WERI-Rb-1 (cell line): ENCODE results near the gene SAMD14.
"Not testable (repeated sequence)": the region's sequence is repeated elsewhere in the genome, so short reads cannot be mapped to it uniquely, and the experiment has no call there.

Experiments used
- DNase-seq: peaks from one replicate; pipeline ENCODE4 v3.0.0-alpha.2; 2020
- H3K27ac ChIP-seq: fragments of 250-450 bp; sonication (Bioruptor Pico); 2 replicates; pipeline ENCODE4 v1.5.1; 2020; ENCODE audit warnings: mild to moderate bottlenecking, moderate library complexity
- H3K27me3 ChIP-seq: fragments of 250-450 bp; sonication (Bioruptor Pico); 2 replicates; pipeline ENCODE4 v1.5.1; 2021; ENCODE audit warnings: mild to moderate bottlenecking, low read depth, moderate library complexity; ENCODE audit not compliant: insufficient read depth, severe bottlenecking
- H3K36me3 ChIP-seq: fragments of 250-450 bp; sonication (Bioruptor Pico); 2 replicates; pipeline ENCODE4 v1.5.1; 2020; ENCODE audit warnings: mild to moderate bottlenecking, moderate library complexity
- H3K4me3 ChIP-seq: 2 replicates; pipeline ENCODE4 v1.5.1; 2011; ENCODE audit warnings: low read depth, mild to moderate bottlenecking, control low read depth, low read length
- H3K9me3 ChIP-seq: fragments of 250-450 bp; sonication (Bioruptor Pico); 2 replicates; pipeline ENCODE4 v1.5.1; 2021; ENCODE audit warnings: mild to moderate bottlenecking, moderate library complexity; ENCODE audit not compliant: severe bottlenecking
- CTCF ChIP-seq: IDR thresholded peaks from 2 replicates; pipeline ENCODE4 v1.5.1; 2011; ENCODE audit warnings: low read depth, mild to moderate bottlenecking, control low read depth, inconsistent platforms, low read length

Gene SAMD14

GRCh38 chr17:50063561-50064252 is 66.3 kb downstream of the SAMD14 start:
- DNase-seq: no peak
- no peak overlapping the region for H3K4me3 ChIP-seq
- no peaks in the 10 kb centered on the region for H3K9me3 ChIP-seq
- H3K36me3 ChIP-seq: peaks cover 6% of the 10 kb centered on the region
- no peak for TF ChIP-seq CTCF
- H3K27ac ChIP-seq: no peak overlapping the region
- no peaks in the 10 kb centered on the region for H3K27me3 ChIP-seq

- H3K4me3 ChIP-seq: no peak overlapping the region
- H3K36me3 ChIP-seq: peaks cover 12% of the 10 kb centered on the region
- H3K27me3 ChIP-seq: no peaks in the 10 kb centered on the region
- H3K9me3 ChIP-seq: no peaks in the 10 kb centered on the region
- DNase-seq: no peak
- no peak for TF ChIP-seq CTCF
- no peak overlapping the region for H3K27ac ChIP-seq
Measured at GRCh38 chr17:50062293-50063243, 67.4 kb downstream of the SAMD14 start.

GRCh38 chr17:50061713-50062045 is 68.3 kb downstream of the SAMD14 start:
- H3K36me3 ChIP-seq, H3K27ac ChIP-seq, H3K4me3 ChIP-seq, H3K9me3 ChIP-seq, H3K27me3 ChIP-seq, DNase-seq: not testable (repeated sequence)

GRCh38 chr17:50060951-50061712 is 68.8 kb downstream of the SAMD14 start:
- no peak for DNase-seq
- no peaks in the 10 kb centered on the region for H3K27me3 ChIP-seq
- no peak for TF ChIP-seq CTCF
- peaks cover 9% of the 10 kb centered on the region for H3K36me3 ChIP-seq
- H3K9me3 ChIP-seq: no peaks in the 10 kb centered on the region
- H3K4me3 ChIP-seq: no peak overlapping the region
- H3K27ac ChIP-seq: no peak overlapping the region
